Glomerular endothelial cell (primary cell): ENCODE results near the gene STOML1. TPM values are rescaled to one million over a fixed set of nuclear protein-coding genes. Genes with fewer than 3 reads are reported as not detected.
A peak's percentile ranks its signal among the peaks of the same experiment; 100 is the strongest.

Experiments used
- DNase-seq: peaks from one replicate; pipeline ENCODE4 v3.0.0-alpha.2; 2011; ENCODE audit warnings: low read depth, low spot score; ENCODE audit errors: extremely low read depth
- total RNA-seq: library from RNA; depleted of rRNA; stranded (reverse); fragments of >200 nt; gene quantifications from 2 replicates; pipeline ENCODE4 v1.2.3, GENCODE V29; 2015

STOML1 gene
- total RNA-seq, 1 donor from 2014 or later: 13.4 TPM

- no peak for DNase-seq
Observed at GRCh38 chr15:74022706-74023470, 30.8 kb upstream of the STOML1 start.

- DNase-seq: no peak
Observed at GRCh38 chr15:74019734-74020133, 27.6 kb upstream of the STOML1 start.

GRCh38 chr15:74013374-74013894, 21.3 kb upstream of the STOML1 start:
- no peak for DNase-seq

GRCh38 chr15:74011610-74012009, 19.5 kb upstream of the STOML1 start:
- no peak for DNase-seq

GRCh38 chr15:74010929-74011540, 18.9 kb upstream of the STOML1 start:
- DNase-seq: no peak

- no peak for DNase-seq
Observed at GRCh38 chr15:74008901-74009300, 16.8 kb upstream of the STOML1 start.

GRCh38 chr15:74007820-74008371, 15.8 kb upstream of the STOML1 start:
- no peak for DNase-seq

GRCh38 chr15:74006774-74007639, 14.9 kb upstream of the STOML1 start:
- no peak for DNase-seq

- DNase-seq: no peak
Observed at GRCh38 chr15:73997986-73998385, 5.9 kb upstream of the STOML1 start.

GRCh38 chr15:73996939-73997338, 4.8 kb upstream of the STOML1 start:
- DNase-seq: no peak

GRCh38 chr15:73996267-73996666, 4.2 kb upstream of the STOML1 start:
- no peak for DNase-seq

GRCh38 chr15:73994912-73995622, 3.0 kb upstream of the STOML1 start:
- no peak for DNase-seq

- DNase-seq: peak; percentile 81
Observed at GRCh38 chr15:73994413-73994883, 2.4 kb upstream of the STOML1 start, which contains the start of gene PML. TSS of gene PML (plus strand) at chr15:73994716. CDS start at chr15:73994813, 97 bp downstream.

GRCh38 chr15:73993211-73993994, 1.3 kb upstream of the STOML1 start:
- no peak for DNase-seq

GRCh38 chr15:73992594-73992898, 451 bp upstream of the STOML1 start:
- no peak for DNase-seq

- DNase-seq: no peak
Observed at GRCh38 chr15:73991260-73991659, 835 bp downstream of the STOML1 start.

- DNase-seq: no peak
Observed at GRCh38 chr15:73990250-73991005, 1.7 kb downstream of the STOML1 start.

- DNase-seq: no peak
Observed at GRCh38 chr15:73989001-73989798, 2.9 kb downstream of the STOML1 start.
